ENCODE data around the gene SLC24A4.

GRCh38 chr14:92491782-92492181 lies 168.8 kb downstream of the SLC24A4 start:
- no peak for TF ChIP-seq POLR2AphosphoS5 (IDR thresholded peaks at IDR 0.05; ENCODE audit: low read depth, low read length)
- TF ChIP-seq TAF1 (IDR thresholded peaks at IDR 0.05; ENCODE audit: borderline replicate concordance, low read depth, low read length) = no peak
- TF ChIP-seq POLR2A (IDR thresholded peaks at IDR 0.05; ENCODE audit: low read depth, low read length) = no peak

Measured in GM12892 (cell line).